ENCODE measurements around the gene HBA1. TPM values are rescaled to one million over a fixed set of nuclear protein-coding genes. Genes with fewer than 3 reads are reported as not detected.

HBA1 gene
- total and polyA plus RNA-seq, 2 donors (not counting 3 experiments of a cell fraction or from before 2014, with no cell fraction given) = not detected

DNA sequence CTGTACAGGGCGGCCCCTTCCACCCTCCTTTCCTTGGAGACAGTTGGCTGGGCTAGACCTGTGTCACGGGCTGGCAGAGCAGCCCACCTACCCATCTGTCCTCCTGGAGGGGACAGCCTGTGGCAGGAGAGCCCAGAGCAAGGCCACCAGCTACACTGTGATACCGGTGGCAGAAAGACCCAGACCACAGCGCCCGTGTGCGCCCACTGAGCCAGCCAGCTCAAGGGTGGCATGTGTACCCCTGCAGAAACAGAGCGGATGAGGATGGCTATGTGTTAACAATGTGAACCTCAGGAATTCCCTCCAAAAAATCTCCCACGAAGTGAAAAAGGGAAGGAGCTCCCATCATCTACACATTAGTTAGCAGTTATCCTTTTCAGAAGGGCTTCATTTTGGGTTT, 10.8 kb downstream of the HBA1 start:
- no peaks in the 10 kb centered on the region for H3K4me1 ChIP-seq (ENCODE audit: control insufficient read depth, extremely low read depth, insufficient read depth, low read length)
- no peak overlapping the region for H3K27ac ChIP-seq (ENCODE audit: insufficient read depth, low read depth, low read length)
- H4K20me1 ChIP-seq (replicated peaks; ENCODE audit: control insufficient read depth, extremely low read depth, insufficient read depth, low read length) = no peaks in the 10 kb centered on the region
- TF ChIP-seq, protein P1, sequence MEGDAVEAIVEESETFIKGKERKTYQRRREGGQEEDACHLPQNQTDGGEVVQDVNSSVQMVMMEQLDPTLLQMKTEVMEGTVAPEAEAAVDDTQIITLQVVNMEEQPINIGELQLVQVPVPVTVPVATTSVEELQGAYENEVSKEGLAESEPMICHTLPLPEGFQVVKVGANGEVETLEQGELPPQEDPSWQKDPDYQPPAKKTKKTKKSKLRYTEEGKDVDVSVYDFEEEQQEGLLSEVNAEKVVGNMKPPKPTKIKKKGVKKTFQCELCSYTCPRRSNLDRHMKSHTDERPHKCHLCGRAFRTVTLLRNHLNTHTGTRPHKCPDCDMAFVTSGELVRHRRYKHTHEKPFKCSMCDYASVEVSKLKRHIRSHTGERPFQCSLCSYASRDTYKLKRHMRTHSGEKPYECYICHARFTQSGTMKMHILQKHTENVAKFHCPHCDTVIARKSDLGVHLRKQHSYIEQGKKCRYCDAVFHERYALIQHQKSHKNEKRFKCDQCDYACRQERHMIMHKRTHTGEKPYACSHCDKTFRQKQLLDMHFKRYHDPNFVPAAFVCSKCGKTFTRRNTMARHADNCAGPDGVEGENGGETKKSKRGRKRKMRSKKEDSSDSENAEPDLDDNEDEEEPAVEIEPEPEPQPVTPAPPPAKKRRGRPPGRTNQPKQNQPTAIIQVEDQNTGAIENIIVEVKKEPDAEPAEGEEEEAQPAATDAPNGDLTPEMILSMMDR (IDR thresholded peaks at IDR 0.05; ENCODE audit: extremely low read depth in 1 of 2, insufficient read depth in 1 of 2, low read depth in 1 of 2, low read length in 2 of 2) = no peak
- TF ChIP-seq, protein P2, sequence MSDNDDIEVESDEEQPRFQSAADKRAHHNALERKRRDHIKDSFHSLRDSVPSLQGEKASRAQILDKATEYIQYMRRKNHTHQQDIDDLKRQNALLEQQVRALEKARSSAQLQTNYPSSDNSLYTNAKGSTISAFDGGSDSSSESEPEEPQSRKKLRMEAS (IDR thresholded peaks at IDR 0.05; ENCODE audit: insufficient read depth, insufficient read length) = no peak
- no peak for TF ChIP-seq EZH2 (IDR thresholded peaks at IDR 0.05; ENCODE audit: borderline replicate concordance, low read depth, low read length, severe bottlenecking)
- no peak for TF ChIP-seq GATA2 (IDR thresholded peaks at IDR 0.05; ENCODE audit: insufficient read depth, insufficient read length, low read depth, low read length)
- no peak for TF ChIP-seq POLR2AphosphoS5 (IDR thresholded peaks at IDR 0.05; ENCODE audit: insufficient read depth, low read depth, low read length)
- TF ChIP-seq POLR2A (IDR thresholded peaks at IDR 0.05; ENCODE audit: low read depth, low read length) = no peak
- TF ChIP-seq MYC (IDR thresholded peaks at IDR 0.05; ENCODE audit: low read depth, low read length) = no peak
- TF ChIP-seq FOS (IDR thresholded peaks at IDR 0.05; ENCODE audit: borderline replicate concordance, insufficient read depth, low read length) = no peak
- no peaks in the 10 kb centered on the region for H3K9me1 ChIP-seq (replicated peaks; ENCODE audit: control insufficient read depth, extremely low read depth, insufficient read depth, low read length)
- H3K9me3 ChIP-seq (replicated peaks; ENCODE audit: control insufficient read depth, insufficient read depth, low read length) = no peaks in the 10 kb centered on the region
- no peaks in the 10 kb centered on the region for H3K27me3 ChIP-seq (ENCODE audit: control insufficient read depth in 2 of 2, insufficient read depth in 2 of 2, low read length in 2 of 2)
- no peak overlapping the region for H3K9ac ChIP-seq (replicated peaks; ENCODE audit: extremely low read depth, insufficient read depth, low read length)
- dilution Hi-C loops (cut with MboI; ENCODE audit: extremely low pct_ligation_motif_present, low sequenced_read_pairs) = no loop called here
- peaks cover 12 to 38% of the 10 kb centered on the region in 2 experiments for H3K36me3 ChIP-seq (ENCODE audit: control insufficient read depth in 2 of 2, extremely low read depth in 1 of 2, insufficient read depth in 2 of 2, low read length in 2 of 2)
- FAIRE-seq (no peak), DNase-seq (ENCODE audit: low read depth, low spot score) (no peak)
- ChIA-PET POLR2A (no interaction called here), CTCF (interaction anchor here (2.1 kb wide), 1 partner anchor 175 kb away, joined by 6 read pairs; no protein-coding TSS in a partner anchor)
- BruUV-seq (replicated peaks) = no TSS peak
- no peaks in the 10 kb centered on the region for H3K79me2 ChIP-seq (ENCODE audit: control insufficient read depth, insufficient read depth, low read length)
- H2AFZ ChIP-seq (ENCODE audit: low read depth, low read length) = no peak overlapping the region
- intact Hi-C loops (cut with micrococcal nuclease) = no loop called here
- no peak overlapping the region for H3K4me2 ChIP-seq (ENCODE audit: insufficient read depth, low read length)
- no peak overlapping the region for H3K4me3 ChIP-seq (replicated peaks in 1 of 3; ENCODE audit: insufficient read depth in 1 of 3, low read depth in 1 of 3, low read length in 3 of 3)

Data from endothelial cell of umbilical vein (primary cell).